Colonic mucosa (tissue), 4 donors: ENCODE data around the gene TMED9. TPM values are rescaled to one million over a fixed set of nuclear protein-coding genes. Genes with fewer than 3 reads are reported as not detected.
"Not testable (repeated sequence)": the region's sequence is repeated elsewhere in the genome, so short reads cannot be mapped to it uniquely, and the experiment has no call there.

Source experiments
- DNase-seq: peaks from one replicate; pipeline ENCODE4 v3.0.0-alpha.2; 2020
- H3K27ac ChIP-seq: fragments of 200-600 bp; one replicate; pipeline ENCODE4 v1.8.0; 2021
- H3K27me3 ChIP-seq: fragments of 200-600 bp; one replicate; pipeline ENCODE4 v1.8.0; 2021
- H3K36me3 ChIP-seq: fragments of 200-600 bp; one replicate; pipeline ENCODE4 v1.8.0; 2021
- H3K4me1 ChIP-seq: fragments of 200-600 bp; one replicate; pipeline ENCODE4 v1.8.0; 2021; ENCODE audit warnings: mild to moderate bottlenecking
- H3K4me3 ChIP-seq: fragments of 200-600 bp; one replicate; pipeline ENCODE4 v1.8.0; 2021
- H3K9ac ChIP-seq, 2 donors: one replicate each; pipeline ENCODE4 v1.7.0; 2013; ENCODE audit warnings: control low read depth in 2 of 2, low read depth in 2 of 2, low read length in 2 of 2
- H3K9me3 ChIP-seq: fragments of 200-600 bp; one replicate; pipeline ENCODE4 v1.8.0; 2021
- CTCF ChIP-seq: fragments of 200-600 bp; IDR thresholded peaks from one replicate; pipeline ENCODE4 v1.8.0; 2022; ENCODE audit warnings: antibody characterized with exemption, mild to moderate bottlenecking
- intact Hi-C: fragments of 100-400 bp; cut with DNase I; formaldehyde crosslinking; loops from one replicate; pipeline ENCODE4 v1.14.1; 2022
- total RNA-seq, 2 donors: library from RNA; stranded (reverse); fragmentation: NEBNext Ultra II Directional in 1 of 2; extraction: Animal tissue kit (Norgen Biotek cat#: 25700) in 1 of 2; gene quantifications; one replicate each; pipeline ENCODE4 v1.2.1, GENCODE V29; 2021
- donor health status: healthy.
- donor health status: DM: no; HTN: no; CAD: no.
- donor health status: DM: no; HTN: no; CAD: no.

TMED9 gene
- total RNA-seq, 2 donors from 2014 or later: 187 to 303 TPM

GRCh38 chr5:177610770-177611445 lies 18.9 kb downstream of the TMED9 start:
- Histone ChIP-seq H3K9ac (no peak overlapping the region), H3K27me3 (no peaks in the 10 kb centered on the region), H3K27ac (no peak overlapping the region), H3K4me3 (no peak overlapping the region), H3K9me3 (no peaks in the 10 kb centered on the region), H3K4me1 (peaks cover 8% of the 10 kb centered on the region), H3K36me3 (no peaks in the 10 kb centered on the region)
- intact Hi-C loops: no loop called here
- no peak for DNase-seq
- TF ChIP-seq CTCF: no peak

- peaks cover 8% of the 10 kb centered on the region for H3K4me1 ChIP-seq
- no peak overlapping the region for H3K4me3 ChIP-seq
- no peaks in the 10 kb centered on the region for H3K9me3 ChIP-seq
- H3K27ac ChIP-seq: no peak overlapping the region
- no peaks in the 10 kb centered on the region for H3K36me3 ChIP-seq
- intact Hi-C loops: no loop called here
- H3K27me3 ChIP-seq: no peaks in the 10 kb centered on the region
- TF ChIP-seq CTCF: no peak
- DNase-seq: no peak
- no peak overlapping the region for H3K9ac ChIP-seq
Measured at GRCh38 chr5:177611446-177612214, 19.6 kb downstream of the TMED9 start.

- Histone ChIP-seq H3K27ac (no peak overlapping the region), H3K36me3 (no peaks in the 10 kb centered on the region), H3K4me1 (peaks cover 5% of the 10 kb centered on the region), H3K9me3 (no peaks in the 10 kb centered on the region), H3K27me3 (no peaks in the 10 kb centered on the region), H3K4me3 (no peak overlapping the region), H3K9ac (no peak overlapping the region)
- no peak for TF ChIP-seq CTCF
- DNase-seq: no peak
- intact Hi-C loops: no loop called here
Measured at GRCh38 chr5:177612215-177612673, 20.2 kb downstream of the TMED9 start.

- no peak overlapping the region for H3K9ac ChIP-seq
- no peak overlapping the region for H3K27ac ChIP-seq
- no peak for TF ChIP-seq CTCF
- no peaks in the 10 kb centered on the region for H3K9me3 ChIP-seq
- H3K36me3 ChIP-seq: no peaks in the 10 kb centered on the region
- no peak for DNase-seq
- no peaks in the 10 kb centered on the region for H3K27me3 ChIP-seq
- no peaks in the 10 kb centered on the region for H3K4me1 ChIP-seq
- intact Hi-C loops: no loop called here
- H3K4me3 ChIP-seq: no peak overlapping the region
Measured at GRCh38 chr5:177620560-177620959, 28.6 kb downstream of the TMED9 start.

- DNase-seq, H3K9ac ChIP-seq, H3K4me1 ChIP-seq, H3K36me3 ChIP-seq, H3K9me3 ChIP-seq, H3K4me3 ChIP-seq, H3K27me3 ChIP-seq, H3K27ac ChIP-seq, intact Hi-C loops: not testable (repeated sequence)
Measured at GRCh38 chr5:177624172-177624571, 32.2 kb downstream of the TMED9 start.

GRCh38 chr5:177630186-177630585 lies 38.2 kb downstream of the TMED9 start:
- H3K4me1 ChIP-seq: not testable (repeated sequence)

GRCh38 chr5:177634912-177635311 lies 42.9 kb downstream of the TMED9 start:
- H3K27me3 ChIP-seq, H3K36me3 ChIP-seq, H3K4me1 ChIP-seq, intact Hi-C loops, H3K9ac ChIP-seq, H3K9me3 ChIP-seq, H3K27ac ChIP-seq, DNase-seq, H3K4me3 ChIP-seq: not testable (repeated sequence)

More at GRCh38 chr5:177630186-177630585, 38.2 kb downstream of the TMED9 start:
- H3K9ac ChIP-seq, H3K27me3 ChIP-seq, H3K36me3 ChIP-seq, H3K27ac ChIP-seq, intact Hi-C loops, DNase-seq, H3K9me3 ChIP-seq, H3K4me3 ChIP-seq: not testable (repeated sequence)

- H3K27ac ChIP-seq, DNase-seq, H3K4me3 ChIP-seq, intact Hi-C loops, H3K27me3 ChIP-seq, H3K9me3 ChIP-seq, H3K9ac ChIP-seq, H3K4me1 ChIP-seq, H3K36me3 ChIP-seq: not testable (repeated sequence)
Measured at GRCh38 chr5:177645462-177645861, 53.5 kb downstream of the TMED9 start.
